Erythroblast (primary cell): ENCODE measurements around the gene FOXD1.

ENCODE experiments used
- GATA1 ChIP-seq: IDR thresholded peaks from 2 replicates; pipeline ENCODE4 v1.6.1; 2011; ENCODE audit warnings: low read depth, mild to moderate bottlenecking, control low read depth, low read length, moderate library complexity
- POLR2A ChIP-seq: IDR thresholded peaks from 2 replicates; pipeline ENCODE4 v1.6.1; 2011; ENCODE audit warnings: mild to moderate bottlenecking, low read length

DNA sequence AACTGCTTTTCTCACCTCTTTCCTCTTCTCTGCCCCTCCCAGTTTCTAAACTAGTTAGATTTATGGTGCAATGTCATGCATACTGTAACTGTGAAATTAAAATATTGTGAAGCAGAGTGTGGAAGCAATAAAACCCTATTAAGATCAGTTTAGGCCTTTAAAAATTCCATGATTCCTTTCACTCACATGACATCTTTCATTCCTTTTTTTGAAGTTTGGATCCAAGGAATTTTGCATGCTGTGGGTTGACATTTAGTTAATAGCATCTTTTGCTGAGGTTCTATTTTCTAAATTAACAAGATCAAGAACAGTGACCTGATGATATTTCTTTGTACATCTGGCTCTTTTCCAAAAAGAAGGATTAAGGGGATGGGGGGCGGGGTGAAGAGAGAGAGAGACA, 13.7 kb downstream of the FOXD1 start:
- no peak for TF ChIP-seq POLR2A
- TF ChIP-seq GATA1: no peak
